Sigmoid colon (tissue), 3 donors: ENCODE measurements around the gene RNF17.

Experiments
- POLR2A ChIP-seq, 2 donors: fragments of 450-650 bp; IDR thresholded peaks; one replicate each; pipeline ENCODE4 v1.6.1; 2016; ENCODE audit warnings: antibody characterized with exemption in 2 of 2, mild to moderate bottlenecking in 2 of 2, moderate library complexity in 2 of 2
- TF ChIP-seq, protein P1 (sequence below), 4 experiments: fragments of 450-650 bp in 3 of 4; fragments of 200-600 bp in 1 of 4; IDR thresholded peaks; one replicate each; pipeline ENCODE4 v1.5.1; 2016 to 2019; ENCODE audit warnings: antibody characterized with exemption in 4 of 4, mild to moderate bottlenecking in 3 of 4, moderate library complexity in 2 of 4

DNA sequence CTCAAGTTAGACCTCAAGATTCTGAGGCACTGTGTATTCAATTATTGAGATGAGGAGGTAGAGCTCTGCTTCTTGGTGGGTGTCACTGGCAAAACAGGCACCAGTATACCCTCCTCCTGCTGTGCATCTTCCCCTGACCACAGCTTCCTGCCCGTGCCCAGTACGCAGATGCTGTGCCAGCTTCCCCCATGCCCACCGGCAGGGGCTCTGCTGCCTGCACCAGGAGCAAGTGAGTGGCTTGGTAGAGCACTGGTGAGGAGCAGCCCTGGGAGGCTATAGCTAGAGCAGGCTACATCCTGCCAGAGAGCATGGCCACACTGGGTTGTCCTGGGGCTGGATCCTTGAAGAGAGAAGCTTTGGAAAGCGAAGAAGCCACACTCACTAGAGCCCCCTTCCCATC, 21.0 kb upstream of the RNF17 start:
- TF ChIP-seq, protein P1, sequence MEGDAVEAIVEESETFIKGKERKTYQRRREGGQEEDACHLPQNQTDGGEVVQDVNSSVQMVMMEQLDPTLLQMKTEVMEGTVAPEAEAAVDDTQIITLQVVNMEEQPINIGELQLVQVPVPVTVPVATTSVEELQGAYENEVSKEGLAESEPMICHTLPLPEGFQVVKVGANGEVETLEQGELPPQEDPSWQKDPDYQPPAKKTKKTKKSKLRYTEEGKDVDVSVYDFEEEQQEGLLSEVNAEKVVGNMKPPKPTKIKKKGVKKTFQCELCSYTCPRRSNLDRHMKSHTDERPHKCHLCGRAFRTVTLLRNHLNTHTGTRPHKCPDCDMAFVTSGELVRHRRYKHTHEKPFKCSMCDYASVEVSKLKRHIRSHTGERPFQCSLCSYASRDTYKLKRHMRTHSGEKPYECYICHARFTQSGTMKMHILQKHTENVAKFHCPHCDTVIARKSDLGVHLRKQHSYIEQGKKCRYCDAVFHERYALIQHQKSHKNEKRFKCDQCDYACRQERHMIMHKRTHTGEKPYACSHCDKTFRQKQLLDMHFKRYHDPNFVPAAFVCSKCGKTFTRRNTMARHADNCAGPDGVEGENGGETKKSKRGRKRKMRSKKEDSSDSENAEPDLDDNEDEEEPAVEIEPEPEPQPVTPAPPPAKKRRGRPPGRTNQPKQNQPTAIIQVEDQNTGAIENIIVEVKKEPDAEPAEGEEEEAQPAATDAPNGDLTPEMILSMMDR (IDR thresholded peaks at IDR 0.05), result no peak
- no peak for TF ChIP-seq POLR2A (IDR thresholded peaks at IDR 0.05)
